Measurements from ENCODE around the gene NUAK1.

- no peak for TF ChIP-seq CTCF (IDR thresholded peaks at IDR 0.05; ENCODE audit: insufficient read depth, low read length, poor library complexity, severe bottlenecking)
- TF ChIP-seq EZH2phosphoT487 (conservative IDR thresholded peaks at IDR 0.05; ENCODE audit: low read length), result no peak
Observed at GRCh38 chr12:106138357-106138632, 459 bp downstream of the NUAK1 start.

Data from SU-DHL-6 (cell line).